ENCODE results near the gene GTF2IRD1.

DNA sequence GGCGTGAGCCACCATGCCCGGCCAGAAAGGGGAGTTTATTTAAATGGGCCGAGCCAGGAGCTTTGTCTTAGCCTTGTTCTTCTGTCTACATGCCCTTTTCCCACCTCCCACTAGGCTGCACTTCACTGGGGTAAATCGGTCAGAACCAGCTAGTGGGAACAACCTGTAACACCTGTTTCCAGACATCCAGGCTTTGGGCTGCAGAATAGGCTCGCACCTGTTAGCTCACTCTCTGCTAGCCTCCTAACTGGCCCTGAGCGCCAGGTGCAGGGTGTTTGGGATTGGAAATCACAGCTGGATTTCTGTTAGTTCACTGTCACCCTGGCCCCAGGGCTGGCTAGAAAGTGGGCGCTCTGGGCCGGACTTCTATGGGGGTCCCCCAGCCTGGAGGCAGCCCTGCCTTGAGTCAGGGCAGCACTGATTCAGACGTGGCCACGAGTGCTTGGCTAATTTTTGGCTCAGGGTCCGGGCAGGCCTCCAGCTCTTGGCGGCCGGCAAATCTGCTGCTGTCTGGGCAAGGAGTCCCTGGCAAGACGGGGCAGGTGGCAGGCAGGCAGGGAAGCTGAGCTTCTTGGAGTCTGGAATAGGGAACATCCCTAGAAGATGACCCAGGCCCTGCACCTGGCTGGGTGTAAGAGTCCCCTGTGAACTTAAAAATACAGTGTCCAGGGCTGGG, 48.6 kb downstream of the GTF2IRD1 start:
- TF ChIP-seq JUN (IDR thresholded peaks at IDR 0.05; ENCODE audit: borderline replicate concordance, low read depth, low read length) (no peak), JUN (CRISPR knock-in tag; IDR thresholded peaks at IDR 0.05; ENCODE audit: borderline replicate concordance) (no peak)
- TF ChIP-seq, protein P1, sequence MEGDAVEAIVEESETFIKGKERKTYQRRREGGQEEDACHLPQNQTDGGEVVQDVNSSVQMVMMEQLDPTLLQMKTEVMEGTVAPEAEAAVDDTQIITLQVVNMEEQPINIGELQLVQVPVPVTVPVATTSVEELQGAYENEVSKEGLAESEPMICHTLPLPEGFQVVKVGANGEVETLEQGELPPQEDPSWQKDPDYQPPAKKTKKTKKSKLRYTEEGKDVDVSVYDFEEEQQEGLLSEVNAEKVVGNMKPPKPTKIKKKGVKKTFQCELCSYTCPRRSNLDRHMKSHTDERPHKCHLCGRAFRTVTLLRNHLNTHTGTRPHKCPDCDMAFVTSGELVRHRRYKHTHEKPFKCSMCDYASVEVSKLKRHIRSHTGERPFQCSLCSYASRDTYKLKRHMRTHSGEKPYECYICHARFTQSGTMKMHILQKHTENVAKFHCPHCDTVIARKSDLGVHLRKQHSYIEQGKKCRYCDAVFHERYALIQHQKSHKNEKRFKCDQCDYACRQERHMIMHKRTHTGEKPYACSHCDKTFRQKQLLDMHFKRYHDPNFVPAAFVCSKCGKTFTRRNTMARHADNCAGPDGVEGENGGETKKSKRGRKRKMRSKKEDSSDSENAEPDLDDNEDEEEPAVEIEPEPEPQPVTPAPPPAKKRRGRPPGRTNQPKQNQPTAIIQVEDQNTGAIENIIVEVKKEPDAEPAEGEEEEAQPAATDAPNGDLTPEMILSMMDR (IDR thresholded peaks at IDR 0.05 in 2 of 3, conservative IDR thresholded peaks at IDR 0.05 in 1 of 3; ENCODE audit: insufficient read depth in 2 of 3, low read depth in 1 of 3, low read length in 3 of 3): no peak
- TF ChIP-seq, protein P2, sequence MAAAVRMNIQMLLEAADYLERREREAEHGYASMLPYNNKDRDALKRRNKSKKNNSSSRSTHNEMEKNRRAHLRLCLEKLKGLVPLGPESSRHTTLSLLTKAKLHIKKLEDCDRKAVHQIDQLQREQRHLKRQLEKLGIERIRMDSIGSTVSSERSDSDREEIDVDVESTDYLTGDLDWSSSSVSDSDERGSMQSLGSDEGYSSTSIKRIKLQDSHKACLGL (CRISPR knock-in tag; IDR thresholded peaks at IDR 0.05; ENCODE audit: borderline replicate concordance, poor library complexity, severe bottlenecking): no peak
